ENCODE measurements around the gene SRCIN1. TPM values are rescaled to one million over a fixed set of nuclear protein-coding genes. Genes with fewer than 3 reads are reported as not detected.

Gene SRCIN1
- total RNA-seq, 4 donors from 2014 or later = 0.09 to 1.7 (median 1.3) TPM

GRCh38 chr17:38598536-38598935, 7.2 kb downstream of the SRCIN1 start:
- no peaks in the 10 kb centered on the region for H3K9me3 ChIP-seq
- no peak overlapping the region for H3K27ac ChIP-seq
- peaks cover 0 to 93% (median 0%) of the 10 kb centered on the region in 4 donors for H3K27me3 ChIP-seq
- H3K36me3 ChIP-seq = no peaks in the 10 kb centered on the region
- no peak overlapping the region for H3K4me3 ChIP-seq
- WGBS, 2 donors = 0 to 5% methylated on average over 2 of the region's 4 CpGs
- peaks cover 0 to 10% (median 6%) of the 10 kb centered on the region in 3 donors for H3K4me1 ChIP-seq
- TF ChIP-seq, protein P1, sequence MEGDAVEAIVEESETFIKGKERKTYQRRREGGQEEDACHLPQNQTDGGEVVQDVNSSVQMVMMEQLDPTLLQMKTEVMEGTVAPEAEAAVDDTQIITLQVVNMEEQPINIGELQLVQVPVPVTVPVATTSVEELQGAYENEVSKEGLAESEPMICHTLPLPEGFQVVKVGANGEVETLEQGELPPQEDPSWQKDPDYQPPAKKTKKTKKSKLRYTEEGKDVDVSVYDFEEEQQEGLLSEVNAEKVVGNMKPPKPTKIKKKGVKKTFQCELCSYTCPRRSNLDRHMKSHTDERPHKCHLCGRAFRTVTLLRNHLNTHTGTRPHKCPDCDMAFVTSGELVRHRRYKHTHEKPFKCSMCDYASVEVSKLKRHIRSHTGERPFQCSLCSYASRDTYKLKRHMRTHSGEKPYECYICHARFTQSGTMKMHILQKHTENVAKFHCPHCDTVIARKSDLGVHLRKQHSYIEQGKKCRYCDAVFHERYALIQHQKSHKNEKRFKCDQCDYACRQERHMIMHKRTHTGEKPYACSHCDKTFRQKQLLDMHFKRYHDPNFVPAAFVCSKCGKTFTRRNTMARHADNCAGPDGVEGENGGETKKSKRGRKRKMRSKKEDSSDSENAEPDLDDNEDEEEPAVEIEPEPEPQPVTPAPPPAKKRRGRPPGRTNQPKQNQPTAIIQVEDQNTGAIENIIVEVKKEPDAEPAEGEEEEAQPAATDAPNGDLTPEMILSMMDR (IDR thresholded peaks at IDR 0.05) = no peak
- no peak for TF ChIP-seq POLR2A (IDR thresholded peaks at IDR 0.05)
- intact Hi-C loops (cut with DNase I) = no loop called here
- DNase-seq = no peak

DNA sequence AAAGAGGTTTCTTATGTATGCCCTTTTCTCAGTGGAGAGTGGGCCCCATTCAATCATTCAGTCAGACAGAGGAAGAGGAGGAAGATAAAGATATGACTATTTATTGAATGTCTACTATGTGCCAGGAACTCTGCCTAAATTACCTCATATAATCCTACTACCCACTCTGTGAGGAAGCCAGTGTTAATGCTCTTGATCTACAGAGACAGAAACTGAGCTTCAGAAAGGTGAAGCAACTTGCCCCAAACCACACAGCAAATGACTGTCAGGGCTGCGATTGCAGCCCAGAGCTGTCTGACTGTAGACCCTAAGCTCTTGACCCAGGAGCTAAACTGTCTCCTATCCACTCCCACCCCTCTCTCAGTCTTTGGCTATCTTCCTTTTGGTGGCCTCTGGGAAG, 8.4 kb downstream of the SRCIN1 start:
- 82 to 83% methylated on average over 1 of the region's 1 CpG for WGBS, 2 donors
- H3K27me3 ChIP-seq = peaks cover 0 to 93% (median 0%) of the 10 kb centered on the region in 4 donors
- H3K4me1 ChIP-seq = peaks cover 0 to 9% (median 5%) of the 10 kb centered on the region in 3 donors
- H3K27ac ChIP-seq = no peak overlapping the region
- intact Hi-C loops (cut with DNase I) = no loop called here
- no peaks in the 10 kb centered on the region for H3K9me3 ChIP-seq
- TF ChIP-seq, protein P1 (IDR thresholded peaks at IDR 0.05) = no peak
- TF ChIP-seq POLR2A (IDR thresholded peaks at IDR 0.05) = no peak
- no peaks in the 10 kb centered on the region for H3K36me3 ChIP-seq
- DNase-seq = no peak
- H3K4me3 ChIP-seq = no peak overlapping the region

DNA sequence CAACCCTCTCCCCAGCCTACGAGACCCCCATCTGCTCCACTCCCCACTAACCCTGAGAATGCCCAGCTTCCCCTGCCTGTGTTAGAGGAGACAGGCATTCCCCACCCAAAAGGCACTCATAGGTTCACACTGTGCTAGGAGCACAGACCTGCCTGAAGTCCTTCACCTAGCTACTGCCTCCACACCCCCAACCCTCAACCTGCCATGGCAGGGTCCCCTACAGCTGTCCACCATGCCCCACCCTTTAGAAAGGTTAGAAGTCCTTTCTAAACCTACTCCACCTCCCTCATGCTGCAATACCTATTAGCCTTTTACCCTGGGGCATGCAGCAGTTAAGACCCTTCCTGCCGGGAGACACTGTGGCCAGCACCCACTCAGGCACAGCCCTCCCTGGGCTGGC, 9.1 kb downstream of the SRCIN1 start:
- no peak for DNase-seq
- Histone ChIP-seq H3K4me3 (no peak overlapping the region), H3K9me3 (no peaks in the 10 kb centered on the region), H3K27ac (no peak overlapping the region), H3K27me3 (peaks cover 0 to 92% (median 0%) of the 10 kb centered on the region in 4 donors), H3K36me3 (no peaks in the 10 kb centered on the region), H3K4me1 (peaks cover 0 to 8% (median 0%) of the 10 kb centered on the region in 3 donors)
- TF ChIP-seq POLR2A (IDR thresholded peaks at IDR 0.05) = no peak
- TF ChIP-seq, protein P1 (IDR thresholded peaks at IDR 0.05) = no peak
- intact Hi-C loops (cut with DNase I) = no loop called here
- 40 to 55% methylated on average over 1 to 2 of the region's 2 CpGs for WGBS, 2 donors

DNA sequence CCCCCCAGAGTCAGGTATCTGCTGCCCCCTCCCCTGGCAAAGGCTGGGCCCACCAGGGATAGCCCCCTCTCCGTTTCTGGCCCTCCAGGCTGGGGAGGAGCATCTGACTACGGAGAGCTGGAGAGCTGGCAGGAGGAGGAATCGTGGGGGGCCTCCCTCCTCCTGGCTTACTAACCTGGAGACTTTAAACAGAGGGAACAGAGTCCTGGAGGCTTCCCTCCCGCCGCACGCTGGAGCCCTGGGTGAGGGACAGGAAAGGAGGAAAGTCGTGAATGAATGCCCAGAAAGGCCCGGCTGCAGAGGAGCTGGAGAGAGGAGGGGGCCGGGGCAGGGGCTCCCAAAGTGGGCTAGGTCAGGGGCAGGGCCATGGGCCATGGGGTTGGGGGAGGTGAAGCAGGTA, 9.9 kb downstream of the SRCIN1 start:
- Histone ChIP-seq H3K4me3 (no peak overlapping the region), H3K27me3 (peaks cover 0 to 92% (median 0%) of the 10 kb centered on the region in 4 donors), H3K36me3 (no peaks in the 10 kb centered on the region), H3K4me1 (peaks cover 0 to 14% (median 5%) of the 10 kb centered on the region in 3 donors), H3K9me3 (no peaks in the 10 kb centered on the region), H3K27ac (no peak overlapping the region)
- no peak for DNase-seq
- TF ChIP-seq, protein P1 (IDR thresholded peaks at IDR 0.05) = no peak
- TF ChIP-seq POLR2A (IDR thresholded peaks at IDR 0.05) = no peak
- intact Hi-C loops (cut with DNase I) = no loop called here
- 26 to 27% methylated on average over 3 to 4 of the region's 9 CpGs for WGBS, 2 donors

DNA sequence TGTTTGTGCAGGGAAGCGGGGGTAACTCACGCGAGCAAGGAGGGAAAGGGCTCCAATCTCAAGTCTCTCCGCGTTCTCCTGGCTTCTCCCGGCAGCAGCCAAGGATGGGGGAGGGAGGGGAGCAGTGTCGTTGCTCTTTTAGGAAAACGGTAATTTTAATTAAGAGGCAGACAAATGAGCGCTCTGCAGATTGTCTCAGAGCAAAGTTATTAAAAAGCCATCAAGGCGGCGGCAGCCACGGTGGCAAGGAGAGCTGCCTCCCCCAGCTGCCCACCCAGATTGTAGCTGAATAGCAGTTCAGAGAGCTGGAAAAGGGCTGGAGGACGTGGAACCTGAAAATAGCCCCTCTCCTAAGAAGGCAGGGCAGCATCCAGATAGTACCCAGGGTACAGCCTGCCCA, 11.6 kb downstream of the SRCIN1 start:
- TF ChIP-seq, protein P1 (IDR thresholded peaks at IDR 0.05) = no peak
- no peak for TF ChIP-seq POLR2A (IDR thresholded peaks at IDR 0.05)
- intact Hi-C loops (cut with DNase I) = no loop called here
- H3K27me3 ChIP-seq = peaks cover 0 to 95% (median 0%) of the 10 kb centered on the region in 4 donors
- no peak overlapping the region for H3K4me3 ChIP-seq
- no peaks in the 10 kb centered on the region for H3K36me3 ChIP-seq
- no peak overlapping the region for H3K27ac ChIP-seq
- WGBS, 2 donors = 55 to 61% methylated on average over 10 of the region's 13 CpGs
- no peak for DNase-seq
- H3K4me1 ChIP-seq = peaks cover 0 to 15% (median 6%) of the 10 kb centered on the region in 3 donors
- H3K9me3 ChIP-seq = no peaks in the 10 kb centered on the region
